ACC112 (cell line): ENCODE results near the gene SIPA1L3.

Experiments used
- H2AFZ ChIP-seq: fragments of 200-600 bp; sonication (generic); one replicate; pipeline ENCODE4 v1.6.0; 2017; ENCODE audit warnings: antibody characterized with exemption, low read length; ENCODE audit not compliant: unreplicated experiment
- H3K27ac ChIP-seq: fragments of 200-600 bp; sonication (generic); 2 replicates; pipeline ENCODE4 v1.5.1; 2014; ENCODE audit warnings: low read depth, mild to moderate bottlenecking, antibody characterized with exemption, low read length, moderate library complexity
- H3K27me3 ChIP-seq: fragments of 200-600 bp; sonication (generic); 2 replicates; pipeline ENCODE4 v1.6.1; 2014; ENCODE audit warnings: mild to moderate bottlenecking, antibody characterized with exemption, low read length, moderate library complexity, mixed read lengths; ENCODE audit not compliant: insufficient read depth
- H3K36me3 ChIP-seq: fragments of 200-600 bp; sonication (generic); 2 replicates; pipeline ENCODE4 v1.6.1; 2016; ENCODE audit warnings: mild to moderate bottlenecking, antibody characterized with exemption, low read length, moderate library complexity, mixed read lengths; ENCODE audit not compliant: insufficient read depth
- H3K4me1 ChIP-seq: fragments of 200-600 bp; sonication (generic); one replicate; pipeline ENCODE4 v1.6.1; 2016; ENCODE audit warnings: low read length, mixed read lengths; ENCODE audit not compliant: insufficient read depth, unreplicated experiment, control insufficient read depth
- H3K4me3 ChIP-seq: fragments of 200-600 bp; sonication (generic); 2 replicates; pipeline ENCODE4 v1.5.1; 2014; ENCODE audit warnings: mild to moderate bottlenecking, low read depth, low read length
- H3K79me2 ChIP-seq: fragments of 200-600 bp; sonication (generic); one replicate; pipeline ENCODE4 v1.6.0; 2016; ENCODE audit warnings: low read length; ENCODE audit not compliant: control insufficient read depth, unreplicated experiment, insufficient read depth

The SIPA1L3 gene

GRCh38 chr19:38175422-38175821, 268.4 kb downstream of the SIPA1L3 start:
- Histone ChIP-seq H3K27me3 (no peaks in the 10 kb centered on the region), H3K4me1 (no peaks in the 10 kb centered on the region), H3K27ac (no peak overlapping the region), H3K4me3 (no peak overlapping the region), H3K79me2 (no peaks in the 10 kb centered on the region), H3K36me3 (0 out of 2 replicates have a peak, but pooled peaks cover 3% of the 10 kb centered on the region), H2AFZ (no peak overlapping the region)

- no peaks in the 10 kb centered on the region for H3K4me1 ChIP-seq
- no peak overlapping the region for H3K27ac ChIP-seq
- no peak overlapping the region for H3K4me3 ChIP-seq
- 0 out of 2 replicates have a peak, but pooled peaks cover 3% of the 10 kb centered on the region for H3K36me3 ChIP-seq
- H3K79me2 ChIP-seq, result no peaks in the 10 kb centered on the region
- H2AFZ ChIP-seq, result no peak overlapping the region
- no peaks in the 10 kb centered on the region for H3K27me3 ChIP-seq
Measured at GRCh38 chr19:38180071-38180470, 273.1 kb downstream of the SIPA1L3 start.

- Histone ChIP-seq H3K4me1 (no peaks in the 10 kb centered on the region), H3K27ac (no peak overlapping the region), H3K4me3 (no peak overlapping the region), H2AFZ (no peak overlapping the region), H3K79me2 (no peaks in the 10 kb centered on the region), H3K36me3 (0 out of 2 replicates have a peak, but pooled peaks cover 3% of the 10 kb centered on the region), H3K27me3 (no peaks in the 10 kb centered on the region)
Measured at GRCh38 chr19:38182536-38183210, 275.7 kb downstream of the SIPA1L3 start.

GRCh38 chr19:38183251-38183897, 276.4 kb downstream of the SIPA1L3 start:
- no peak overlapping the region for H3K4me3 ChIP-seq
- H3K27ac ChIP-seq, result no peak overlapping the region
- H3K79me2 ChIP-seq, result no peaks in the 10 kb centered on the region
- H3K36me3 ChIP-seq, result 0 out of 2 replicates have a peak, but pooled peaks cover 3% of the 10 kb centered on the region
- H3K4me1 ChIP-seq, result no peaks in the 10 kb centered on the region
- H2AFZ ChIP-seq, result no peak overlapping the region
- H3K27me3 ChIP-seq, result no peaks in the 10 kb centered on the region

GRCh38 chr19:38184815-38185214, 277.8 kb downstream of the SIPA1L3 start:
- H3K27me3 ChIP-seq, result no peaks in the 10 kb centered on the region
- no peak overlapping the region for H3K4me3 ChIP-seq
- no peak overlapping the region for H3K27ac ChIP-seq
- H3K4me1 ChIP-seq, result no peaks in the 10 kb centered on the region
- H3K79me2 ChIP-seq, result no peaks in the 10 kb centered on the region
- 0 out of 2 replicates have a peak, but pooled peaks cover 3% of the 10 kb centered on the region for H3K36me3 ChIP-seq
- H2AFZ ChIP-seq, result no peak overlapping the region

GRCh38 chr19:38185562-38185961, 278.6 kb downstream of the SIPA1L3 start:
- H3K79me2 ChIP-seq, result no peaks in the 10 kb centered on the region
- no peak overlapping the region for H3K4me3 ChIP-seq
- no peaks in the 10 kb centered on the region for H3K4me1 ChIP-seq
- no peaks in the 10 kb centered on the region for H3K36me3 ChIP-seq
- H3K27ac ChIP-seq, result no peak overlapping the region
- H3K27me3 ChIP-seq, result no peaks in the 10 kb centered on the region
- no peak overlapping the region for H2AFZ ChIP-seq

- H3K4me3 ChIP-seq, result no peak overlapping the region
- H2AFZ ChIP-seq, result no peak overlapping the region
- no peaks in the 10 kb centered on the region for H3K36me3 ChIP-seq
- no peak overlapping the region for H3K27ac ChIP-seq
- no peaks in the 10 kb centered on the region for H3K79me2 ChIP-seq
- no peaks in the 10 kb centered on the region for H3K4me1 ChIP-seq
- H3K27me3 ChIP-seq, result no peaks in the 10 kb centered on the region
Measured at GRCh38 chr19:38190061-38190460, 283.1 kb downstream of the SIPA1L3 start.

- H3K27me3 ChIP-seq, result no peaks in the 10 kb centered on the region
- H3K4me1 ChIP-seq, result no peaks in the 10 kb centered on the region
- no peaks in the 10 kb centered on the region for H3K36me3 ChIP-seq
- no peak overlapping the region for H2AFZ ChIP-seq
- no peak overlapping the region for H3K4me3 ChIP-seq
- H3K79me2 ChIP-seq, result no peaks in the 10 kb centered on the region
- no peak overlapping the region for H3K27ac ChIP-seq
Measured at GRCh38 chr19:38190793-38191192, 283.8 kb downstream of the SIPA1L3 start.

GRCh38 chr19:38191747-38192146, 284.7 kb downstream of the SIPA1L3 start:
- H3K27me3 ChIP-seq, result no peaks in the 10 kb centered on the region
- no peak overlapping the region for H3K4me3 ChIP-seq
- no peak overlapping the region for H3K27ac ChIP-seq
- no peaks in the 10 kb centered on the region for H3K4me1 ChIP-seq
- no peaks in the 10 kb centered on the region for H3K79me2 ChIP-seq
- H2AFZ ChIP-seq, result no peak overlapping the region
- H3K36me3 ChIP-seq, result no peaks in the 10 kb centered on the region

- H3K27ac ChIP-seq, result no peak overlapping the region
- H3K36me3 ChIP-seq, result no peaks in the 10 kb centered on the region
- no peak overlapping the region for H3K4me3 ChIP-seq
Measured at GRCh38 chr19:38193445-38193844, 286.4 kb downstream of the SIPA1L3 start.

More at GRCh38 chr19:38193445-38193844, 286.4 kb downstream of the SIPA1L3 start:
- no peaks in the 10 kb centered on the region for H3K27me3 ChIP-seq
- H2AFZ ChIP-seq, result no peak overlapping the region
- no peaks in the 10 kb centered on the region for H3K79me2 ChIP-seq
- H3K4me1 ChIP-seq, result no peaks in the 10 kb centered on the region
